Activated naive CD8-positive, alpha-beta T cell treated with anti-CD3 and anti-CD28 coated beads for 36 hours (primary cell): ENCODE results near the gene CIART. TPM values are rescaled to one million over a fixed set of nuclear protein-coding genes. Genes with fewer than 3 reads are reported as not detected.

ENCODE experiments used
- DNase-seq: peaks from one replicate; pipeline ENCODE4 v3.0.0; 2021
- H3K27ac Mint-ChIP-seq: one replicate; pipeline ENCODE4 v1.8.0; 2022; ENCODE audit warnings: mild to moderate bottlenecking, moderate library complexity, mixed read lengths
- H3K27me3 Mint-ChIP-seq: one replicate; pipeline ENCODE4 v1.8.0; 2022; ENCODE audit warnings: mild to moderate bottlenecking, mixed read lengths
- H3K36me3 Mint-ChIP-seq: one replicate; pipeline ENCODE4 v1.8.0; 2021; ENCODE audit warnings: mild to moderate bottlenecking, mixed read lengths
- H3K4me1 Mint-ChIP-seq: one replicate; pipeline ENCODE4 v1.8.0; 2021; ENCODE audit warnings: mixed read lengths
- H3K4me3 Mint-ChIP-seq: one replicate; pipeline ENCODE4 v1.8.0; 2022; ENCODE audit warnings: mild to moderate bottlenecking, moderate library complexity, mixed read lengths
- H3K9me3 Mint-ChIP-seq: one replicate; pipeline ENCODE4 v1.8.0; 2022; ENCODE audit warnings: mixed read lengths
- total RNA-seq, 2 experiments: library from RNA; stranded (reverse); gene quantifications; one replicate each; pipeline ENCODE4 v1.2.3, GENCODE V29; 2021

The CIART gene
- total RNA-seq, 2 experiments from 2014 or later, result 4.9 to 5.2 TPM

DNA sequence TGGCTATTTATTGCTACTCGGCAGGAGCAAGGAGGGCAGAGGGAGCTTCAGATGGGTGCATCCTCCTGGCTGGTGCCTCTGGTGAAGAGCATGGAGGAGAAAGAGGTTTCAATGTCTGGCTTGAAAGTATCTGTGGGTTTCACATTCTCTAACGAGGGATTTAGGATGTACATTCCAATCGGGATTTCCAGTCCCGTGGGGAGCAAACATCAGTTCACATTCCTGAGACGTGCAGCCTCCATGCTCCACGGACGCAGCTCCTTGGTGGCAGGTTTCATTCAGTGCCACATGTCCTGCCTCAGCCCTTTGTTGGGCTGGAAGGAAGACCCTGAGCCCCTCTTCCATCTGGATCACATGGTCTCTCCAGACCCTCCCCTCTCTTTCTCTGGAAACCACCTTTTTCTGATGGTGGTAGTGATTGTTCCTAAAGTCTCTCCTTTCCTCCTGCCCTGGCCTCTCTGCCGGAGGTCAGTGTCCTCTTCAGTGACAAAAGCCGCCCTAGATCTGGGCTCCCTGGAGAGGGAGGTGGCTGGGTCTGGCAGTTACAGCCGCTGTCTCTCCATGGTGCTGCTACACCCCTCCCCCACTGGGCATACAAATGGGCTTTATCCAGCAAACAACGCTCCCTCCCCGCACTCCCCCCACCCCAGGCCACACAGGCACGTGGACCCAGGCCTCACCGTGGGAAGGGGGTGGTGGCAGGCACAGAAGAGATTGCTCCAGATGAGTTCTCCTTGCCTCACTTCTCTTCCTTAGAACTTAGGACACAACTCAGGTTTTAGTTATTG, 25.6 kb upstream of the CIART start:
- Mint-ChIP-seq H3K4me3 (no peak overlapping the region), H3K9me3 (no peaks in the 10 kb centered on the region), H3K27ac (no peak overlapping the region), H3K36me3 (no peaks in the 10 kb centered on the region), H3K27me3 (peaks cover 41% of the 10 kb centered on the region), H3K4me1 (peaks cover 12% of the 10 kb centered on the region)
- DNase-seq, result no peak

DNA sequence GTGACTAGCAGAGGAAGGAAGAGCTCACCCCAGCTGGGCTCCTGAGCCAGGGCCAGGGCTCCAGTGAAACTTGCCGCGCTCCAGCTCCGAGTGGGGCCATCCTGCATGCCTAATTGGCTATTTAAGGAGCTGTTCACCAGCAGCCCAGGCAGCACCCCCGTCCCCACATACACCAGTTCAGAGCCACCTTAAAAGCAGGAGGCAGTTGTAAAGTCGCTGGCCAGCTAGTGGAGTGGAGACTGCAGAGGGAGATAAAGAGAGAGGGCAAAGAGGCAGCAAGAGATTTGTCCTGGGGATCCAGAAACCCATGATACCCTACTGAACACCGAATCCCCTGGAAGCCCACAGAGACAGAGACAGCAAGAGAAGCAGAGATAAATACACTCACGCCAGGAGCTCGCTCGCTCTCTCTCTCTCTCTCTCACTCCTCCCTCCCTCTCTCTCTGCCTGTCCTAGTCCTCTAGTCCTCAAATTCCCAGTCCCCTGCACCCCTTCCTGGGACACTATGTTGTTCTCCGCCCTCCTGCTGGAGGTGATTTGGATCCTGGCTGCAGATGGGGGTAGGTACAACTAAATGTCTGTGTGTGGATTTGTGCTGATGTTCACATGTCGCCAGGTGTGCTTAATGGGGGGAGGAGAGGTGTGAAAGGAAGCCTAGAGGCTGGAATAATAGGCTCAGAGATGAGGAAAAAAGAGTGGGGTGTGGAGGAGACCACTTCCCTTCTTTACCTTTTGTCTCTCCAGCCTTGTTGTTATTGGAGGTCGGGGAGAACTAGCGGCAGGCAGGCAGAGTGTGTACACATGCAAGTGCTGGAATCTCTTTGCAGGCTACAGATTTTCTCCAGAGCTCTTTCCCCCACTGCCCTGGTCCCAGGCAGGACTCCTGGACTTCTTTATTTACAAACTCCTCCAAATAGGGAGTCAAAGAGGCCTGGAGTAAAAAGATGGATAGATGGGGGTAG, 24.4 kb upstream of the CIART start, which contains the start of gene CA14:
Gene CA14 (plus strand): TSS at position 151 of the 962 bp plus-strand sequence. CDS start 355 bp downstream, at position 506.
- DNase-seq, result no peak
- Mint-ChIP-seq H3K4me1 (peaks cover 12% of the 10 kb centered on the region), H3K9me3 (no peaks in the 10 kb centered on the region), H3K4me3 (no peak within 1 kb of the TSS), H3K27ac (no peak within 1 kb of the TSS), H3K27me3 (peaks cover 41% of the 10 kb centered on the region), H3K36me3 (no peaks in the 10 kb centered on the region)

DNA sequence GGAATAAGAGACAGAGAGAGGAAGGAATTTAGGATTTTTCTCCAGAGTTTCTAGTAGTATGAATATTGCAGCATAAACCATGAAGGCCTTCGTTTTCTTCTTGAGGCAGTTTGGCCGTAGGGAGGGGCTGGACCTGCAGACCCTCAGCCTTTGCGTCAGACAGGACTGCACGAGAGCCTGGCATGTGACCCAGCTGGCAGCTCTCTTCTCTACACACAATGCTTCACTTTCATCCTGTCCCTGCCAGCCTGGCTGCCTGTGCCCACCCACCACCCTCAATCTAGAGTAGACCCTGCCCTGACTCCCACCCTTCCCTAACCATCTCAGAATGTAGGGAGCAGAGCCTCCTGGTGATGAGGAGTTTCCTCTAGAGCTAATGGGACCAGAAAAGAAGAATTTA, 23.1 kb upstream of the CIART start:
- no peaks in the 10 kb centered on the region for H3K9me3 Mint-ChIP-seq
- no peak overlapping the region for H3K27ac Mint-ChIP-seq
- no peaks in the 10 kb centered on the region for H3K36me3 Mint-ChIP-seq
- DNase-seq, result no peak
- peaks cover 34% of the 10 kb centered on the region for H3K27me3 Mint-ChIP-seq
- H3K4me1 Mint-ChIP-seq, result peaks cover 12% of the 10 kb centered on the region
- H3K4me3 Mint-ChIP-seq, result no peak overlapping the region

DNA sequence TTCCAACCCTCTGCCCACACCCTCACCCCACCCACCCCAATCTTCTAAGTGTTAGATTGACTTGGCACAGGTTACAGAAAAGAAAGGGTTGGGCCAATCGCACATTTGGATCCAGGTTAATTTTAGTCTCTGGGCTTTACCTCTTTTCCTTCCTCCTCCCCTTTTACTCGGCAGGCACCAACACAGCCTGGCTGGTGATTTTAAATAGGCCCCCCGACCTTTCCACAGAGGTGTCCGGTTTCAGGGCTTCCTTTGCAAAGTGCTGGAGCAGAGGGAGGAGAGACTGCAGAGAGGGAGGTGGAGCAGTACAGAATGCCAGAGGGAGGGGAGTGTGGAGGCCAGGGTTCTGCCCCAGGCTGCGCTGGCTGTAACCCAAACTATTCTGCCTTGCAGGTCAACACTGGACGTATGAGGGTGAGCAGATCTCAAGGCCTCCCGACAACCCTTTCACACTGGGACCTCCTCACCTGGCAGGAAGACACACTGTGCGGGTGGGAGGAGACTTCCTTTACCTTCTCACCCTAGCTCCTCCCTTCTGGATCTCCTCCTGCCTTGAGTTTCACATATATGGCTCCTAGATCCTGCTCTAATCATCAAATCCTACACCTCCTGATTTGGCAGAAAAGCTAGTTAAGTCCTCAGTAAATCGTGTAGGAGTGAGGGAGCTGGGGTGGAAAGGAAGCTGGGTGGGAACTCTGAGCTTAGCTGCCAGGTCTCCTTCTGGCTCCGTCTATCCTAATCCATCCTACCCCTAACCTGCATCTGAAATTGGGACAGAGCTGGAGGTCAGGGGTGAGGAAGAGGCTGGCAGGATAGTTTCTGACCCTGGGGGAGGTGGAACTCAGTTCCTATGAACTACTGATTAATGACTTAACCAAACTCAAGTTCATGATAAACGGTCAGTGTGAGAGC, 22.3 kb upstream of the CIART start:
- DNase-seq, result no peak
- no peaks in the 10 kb centered on the region for H3K9me3 Mint-ChIP-seq
- peaks cover 2% of the 10 kb centered on the region for H3K36me3 Mint-ChIP-seq
- H3K4me3 Mint-ChIP-seq, result no peak overlapping the region
- peaks cover 34% of the 10 kb centered on the region for H3K27me3 Mint-ChIP-seq
- H3K4me1 Mint-ChIP-seq, result peaks cover 12% of the 10 kb centered on the region
- no peak overlapping the region for H3K27ac Mint-ChIP-seq

DNA sequence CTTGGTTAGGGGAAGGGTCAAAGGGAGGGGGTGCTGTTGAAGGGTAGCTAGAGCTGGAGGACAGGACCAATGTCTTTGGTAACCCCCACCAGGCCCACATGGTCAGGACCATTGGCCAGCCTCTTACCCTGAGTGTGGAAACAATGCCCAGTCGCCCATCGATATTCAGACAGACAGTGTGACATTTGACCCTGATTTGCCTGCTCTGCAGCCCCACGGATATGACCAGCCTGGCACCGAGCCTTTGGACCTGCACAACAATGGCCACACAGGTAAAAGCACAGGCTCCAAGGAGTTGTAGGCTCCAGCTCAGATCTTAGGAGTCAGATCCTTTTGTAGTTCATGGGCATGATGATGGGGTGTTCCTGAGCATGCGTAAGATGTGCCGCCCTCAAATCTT, 21.0 kb upstream of the CIART start:
- H3K9me3 Mint-ChIP-seq, result no peaks in the 10 kb centered on the region
- no peak for DNase-seq
- H3K27ac Mint-ChIP-seq, result no peak overlapping the region
- H3K36me3 Mint-ChIP-seq, result peaks cover 8% of the 10 kb centered on the region
- no peak overlapping the region for H3K4me3 Mint-ChIP-seq
- H3K27me3 Mint-ChIP-seq, result peaks cover 24% of the 10 kb centered on the region
- peaks cover 1% of the 10 kb centered on the region for H3K4me1 Mint-ChIP-seq

DNA sequence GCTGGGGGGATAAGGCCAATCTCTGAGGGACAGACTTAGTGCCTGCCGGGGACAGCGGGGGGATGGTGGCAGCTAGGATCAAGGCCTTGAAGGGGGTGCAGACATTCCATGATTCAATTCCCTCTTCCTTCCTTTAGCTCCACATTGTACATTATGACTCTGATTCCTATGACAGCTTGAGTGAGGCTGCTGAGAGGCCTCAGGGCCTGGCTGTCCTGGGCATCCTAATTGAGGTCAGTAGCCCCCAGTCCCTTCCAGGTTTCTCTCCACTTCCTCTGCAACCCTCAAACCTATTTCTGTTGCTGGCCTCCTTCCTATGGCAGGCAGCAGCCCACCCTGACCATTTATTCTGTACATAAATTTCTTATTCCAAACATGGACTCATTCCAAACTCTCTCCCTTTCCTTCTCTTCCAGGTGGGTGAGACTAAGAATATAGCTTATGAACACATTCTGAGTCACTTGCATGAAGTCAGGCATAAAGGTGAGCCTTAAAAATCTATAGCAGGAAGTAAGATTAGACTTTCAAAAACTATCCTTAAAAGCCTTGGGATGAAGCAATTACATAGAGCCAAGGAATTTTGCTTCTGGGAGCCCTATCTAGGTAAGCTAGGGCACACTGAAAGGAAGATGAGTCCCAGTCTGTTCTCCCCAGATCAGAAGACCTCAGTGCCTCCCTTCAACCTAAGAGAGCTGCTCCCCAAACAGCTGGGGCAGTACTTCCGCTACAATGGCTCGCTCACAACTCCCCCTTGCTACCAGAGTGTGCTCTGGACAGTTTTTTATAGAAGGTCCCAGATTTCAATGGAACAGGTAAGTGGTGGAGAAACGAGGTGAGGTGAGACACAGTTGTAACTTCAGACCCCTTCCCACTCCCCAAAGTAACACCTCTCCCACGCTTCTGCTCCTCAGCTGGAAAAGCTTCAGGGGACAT, 19.7 kb upstream of the CIART start:
- Mint-ChIP-seq H3K36me3 (peaks cover 17% of the 10 kb centered on the region), H3K4me3 (no peak overlapping the region), H3K9me3 (no peaks in the 10 kb centered on the region), H3K27ac (no peak overlapping the region), H3K27me3 (peaks cover 11% of the 10 kb centered on the region), H3K4me1 (peaks cover 11% of the 10 kb centered on the region)
- DNase-seq, result no peak

DNA sequence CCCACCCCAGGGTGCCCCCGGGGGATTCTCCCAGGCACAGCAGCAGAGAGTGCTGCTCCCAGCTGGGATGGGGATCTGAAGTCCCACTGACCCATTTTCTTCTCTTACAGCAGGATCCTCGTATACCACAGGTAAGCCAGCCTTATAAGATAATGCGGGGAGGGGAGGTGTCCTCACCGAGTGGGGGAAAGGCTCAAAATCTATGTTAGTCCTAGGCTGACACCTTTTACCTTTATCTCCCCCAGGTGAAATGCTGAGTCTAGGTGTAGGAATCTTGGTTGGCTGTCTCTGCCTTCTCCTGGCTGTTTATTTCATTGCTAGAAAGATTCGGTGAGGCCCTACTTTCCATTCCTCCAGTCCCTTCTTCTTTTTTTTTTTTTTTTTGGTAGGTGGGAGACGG, 18.8 kb upstream of the CIART start:
- Mint-ChIP-seq H3K9me3 (no peaks in the 10 kb centered on the region), H3K36me3 (peaks cover 23% of the 10 kb centered on the region), H3K4me3 (no peak overlapping the region), H3K27ac (no peak overlapping the region), H3K27me3 (peaks cover 5% of the 10 kb centered on the region), H3K4me1 (peaks cover 14% of the 10 kb centered on the region)
- no peak for DNase-seq

DNA sequence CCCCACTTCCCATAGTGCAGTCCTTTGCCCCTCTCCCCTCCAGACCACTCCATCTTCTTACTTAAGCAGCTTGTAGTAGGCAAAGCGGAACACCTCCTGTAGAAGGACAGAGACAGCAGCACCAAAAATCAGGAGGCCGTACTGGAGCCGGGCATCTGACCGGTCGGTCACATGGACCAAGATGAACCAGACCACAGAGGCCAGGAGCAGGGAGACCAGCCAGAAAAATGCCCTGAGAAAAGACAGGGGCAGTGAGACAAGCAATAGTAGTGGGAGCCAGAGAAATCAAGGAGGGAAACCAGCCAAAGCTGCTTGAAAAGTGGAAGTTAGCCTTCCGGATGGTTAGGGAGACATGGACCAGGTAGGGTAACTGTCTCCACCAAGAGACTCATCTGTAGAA, 14.5 kb upstream of the CIART start:
- Mint-ChIP-seq H3K36me3 (peaks cover 25% of the 10 kb centered on the region), H3K9me3 (no peaks in the 10 kb centered on the region), H3K27me3 (no peaks in the 10 kb centered on the region), H3K4me1 (peaks cover 19% of the 10 kb centered on the region), H3K4me3 (peak overlapping the region; percentile 99), H3K27ac (peak overlapping the region; percentile 99)
- DNase-seq, result no peak

DNA sequence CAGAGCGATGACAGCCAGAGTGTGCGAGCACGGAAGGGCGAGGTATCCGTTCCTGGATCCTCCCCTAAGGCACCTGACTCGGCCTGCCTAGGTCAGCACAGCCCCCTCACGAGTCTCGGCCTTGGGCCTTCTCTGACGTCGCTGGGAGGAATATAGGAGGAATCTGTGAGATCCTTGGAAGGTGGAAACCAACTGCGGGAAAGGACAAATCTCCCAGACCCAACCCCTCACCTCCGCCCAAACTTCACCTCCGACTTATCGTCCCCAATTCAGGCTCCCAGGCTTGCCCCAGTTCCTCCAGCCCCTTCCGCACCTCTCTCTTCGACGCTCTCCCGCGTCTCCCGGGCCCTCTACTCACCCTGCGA, 14.0 kb upstream of the CIART start:
- Mint-ChIP-seq H3K27me3 (no peaks in the 10 kb centered on the region), H3K4me3 (peak overlapping the region; percentile 99), H3K36me3 (peaks cover 25% of the 10 kb centered on the region), H3K4me1 (peaks cover 19% of the 10 kb centered on the region), H3K27ac (peak overlapping the region; percentile 99), H3K9me3 (no peaks in the 10 kb centered on the region)
- peak; percentile 39 for DNase-seq

DNA sequence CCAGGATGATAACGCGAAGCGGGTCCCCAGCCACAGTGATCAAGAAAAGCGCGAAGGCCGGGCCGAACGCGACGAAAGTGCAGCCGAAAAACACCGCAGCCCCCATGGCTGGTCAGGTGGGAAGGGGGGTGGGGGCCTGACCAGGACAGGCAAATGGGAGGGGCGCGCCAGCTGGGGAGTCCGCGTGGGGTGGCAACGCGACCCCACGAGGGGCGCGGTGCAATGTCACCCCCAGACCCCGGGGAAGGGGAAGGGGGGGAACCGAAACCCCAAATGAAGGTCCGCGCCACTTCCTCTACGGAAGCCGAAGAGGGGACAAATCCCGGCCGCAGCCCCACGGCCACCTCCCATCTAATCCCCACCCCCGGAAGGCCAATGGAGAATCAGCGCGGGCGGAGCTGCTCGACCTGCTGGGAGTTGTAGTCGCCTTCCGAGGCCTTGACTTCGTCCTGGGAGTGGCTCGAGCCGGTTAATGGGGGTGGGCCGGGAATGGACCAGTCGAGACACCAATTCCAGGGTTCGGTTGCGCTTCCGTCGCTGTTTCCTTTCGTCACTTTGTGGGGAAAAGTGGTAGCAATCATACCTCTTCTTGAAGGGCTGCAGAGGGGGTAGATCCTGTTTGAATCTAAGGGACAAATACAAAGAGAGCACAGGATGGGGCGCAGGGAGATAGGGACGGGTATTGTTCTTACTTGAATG, 13.5 kb upstream of the CIART start, which contains the start of gene APH1A:
Gene APH1A (minus strand): TSS at position 312 of the 699 bp plus-strand sequence. CDS start 206 bp downstream, at position 106.
- no peaks in the 10 kb centered on the region for H3K9me3 Mint-ChIP-seq
- H3K4me3 Mint-ChIP-seq, result peak within 1 kb of the TSS; percentile 99
- H3K27ac Mint-ChIP-seq, result peak within 1 kb of the TSS; percentile 99
- no peaks in the 10 kb centered on the region for H3K27me3 Mint-ChIP-seq
- peaks cover 19% of the 10 kb centered on the region for H3K4me1 Mint-ChIP-seq
- peak; percentile 95 for DNase-seq
- H3K36me3 Mint-ChIP-seq, result peaks cover 25% of the 10 kb centered on the region

DNA sequence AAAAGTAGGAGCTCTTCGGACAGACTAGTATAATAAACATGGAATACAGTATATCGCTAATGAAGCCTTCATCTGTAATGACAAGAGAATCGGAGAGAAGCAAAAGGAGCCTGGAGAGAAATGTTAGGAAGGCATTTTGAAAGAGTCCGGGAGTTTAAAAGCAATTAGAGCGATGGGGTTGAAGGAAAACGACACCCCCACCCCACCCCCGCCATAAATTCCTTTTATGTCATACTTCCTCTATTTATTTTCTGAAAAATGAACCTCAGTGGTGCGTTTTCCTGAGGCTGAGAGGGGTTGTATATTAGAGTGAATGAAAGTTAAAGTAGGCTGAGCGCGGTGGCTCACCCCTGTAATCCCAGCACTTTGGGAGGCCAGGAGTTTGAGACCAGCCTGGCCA, 12.9 kb upstream of the CIART start:
- H3K4me3 Mint-ChIP-seq, result peak overlapping the region; percentile 99
- peak overlapping the region; percentile 99 for H3K27ac Mint-ChIP-seq
- H3K36me3 Mint-ChIP-seq, result peaks cover 25% of the 10 kb centered on the region
- no peaks in the 10 kb centered on the region for H3K9me3 Mint-ChIP-seq
- H3K27me3 Mint-ChIP-seq, result no peaks in the 10 kb centered on the region
- H3K4me1 Mint-ChIP-seq, result peaks cover 19% of the 10 kb centered on the region
- DNase-seq, result no peak

DNA sequence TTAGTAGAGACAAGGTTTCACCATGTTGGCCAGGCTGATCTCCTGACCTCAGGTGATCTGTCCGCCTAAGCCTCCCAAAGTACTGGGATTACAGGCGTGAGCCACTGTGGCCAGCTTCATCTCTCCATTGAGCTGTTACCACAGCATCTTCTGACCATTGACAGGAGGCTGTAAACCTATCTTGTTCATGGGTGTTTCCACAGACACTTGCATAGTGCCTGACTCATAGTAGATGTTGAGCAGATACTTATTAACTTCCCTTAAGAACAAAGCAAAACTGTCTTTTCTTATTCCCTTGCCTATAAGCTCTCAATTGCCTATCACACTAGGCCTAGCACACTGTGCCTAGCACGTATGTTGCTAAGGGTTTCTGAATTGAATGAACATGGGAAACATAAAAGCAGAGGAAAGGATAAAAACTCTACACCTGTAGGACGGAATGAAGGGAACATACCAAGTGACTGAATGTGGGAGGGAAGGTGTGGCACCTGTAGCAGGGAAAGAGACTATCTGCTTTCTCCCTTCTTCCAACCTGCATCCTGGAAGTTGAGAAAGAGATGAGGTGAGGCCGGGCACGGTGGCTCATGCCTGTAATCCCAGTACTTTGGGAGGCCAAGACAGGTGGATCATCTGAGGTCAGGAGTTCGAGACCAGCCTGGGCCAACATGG, 10.9 kb upstream of the CIART start:
- Mint-ChIP-seq H3K4me3 (no peak overlapping the region), H3K27me3 (no peaks in the 10 kb centered on the region), H3K27ac (no peak overlapping the region), H3K4me1 (peaks cover 19% of the 10 kb centered on the region), H3K9me3 (no peaks in the 10 kb centered on the region), H3K36me3 (peaks cover 17% of the 10 kb centered on the region)
- DNase-seq, result no peak

DNA sequence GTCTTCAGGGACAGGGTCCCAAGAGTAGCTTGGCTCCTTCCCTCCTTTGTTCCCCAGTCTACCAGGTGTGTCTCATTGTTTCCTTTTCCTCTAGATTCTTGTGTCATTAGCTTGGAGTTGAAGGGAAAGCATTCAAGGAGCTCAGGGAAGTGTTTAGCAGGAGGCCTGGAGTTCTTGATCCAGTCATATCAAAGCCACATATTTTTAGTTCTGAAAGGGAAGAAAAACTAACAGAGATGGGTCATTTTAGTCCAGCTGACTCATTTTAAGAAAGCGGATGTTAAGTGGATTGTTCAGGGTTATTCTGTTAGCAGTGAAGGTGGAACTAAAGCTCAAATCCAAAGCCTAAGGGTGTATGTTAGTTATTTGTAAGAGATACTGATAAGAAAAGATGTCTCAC, 9.0 kb upstream of the CIART start:
- Mint-ChIP-seq H3K27ac (no peak overlapping the region), H3K27me3 (no peaks in the 10 kb centered on the region), H3K4me3 (no peak overlapping the region), H3K9me3 (no peaks in the 10 kb centered on the region), H3K4me1 (peaks cover 5% of the 10 kb centered on the region), H3K36me3 (peaks cover 1% of the 10 kb centered on the region)
- no peak for DNase-seq
